Renal pelvis (tissue), 4 donors: Measurements from ENCODE around the gene TNFAIP1. TPM values are rescaled to one million over a fixed set of nuclear protein-coding genes. Genes with fewer than 3 reads are reported as not detected.
A peak's percentile ranks its signal among the peaks of the same experiment; 100 is the strongest.
"Not testable (repeated sequence)": the region's sequence is repeated elsewhere in the genome, so short reads cannot be mapped to it uniquely, and the experiment has no call there.

Experiments used
- DNase-seq: peaks from one replicate; pipeline ENCODE4 v3.0.0-alpha.2; 2013
- polyA plus RNA-seq, 3 donors: library from polyadenylated mRNA; unstranded; fragments of 120-200 nt; gene quantifications; one replicate each; pipeline ENCODE4 v1.2.1, GENCODE V29; 2013; ENCODE audit not compliant: insufficient read length in 3 of 3

TNFAIP1 gene
- polyA plus RNA-seq, 3 donors = 40.7 to 44.6 (median 44.5) TPM

DNA sequence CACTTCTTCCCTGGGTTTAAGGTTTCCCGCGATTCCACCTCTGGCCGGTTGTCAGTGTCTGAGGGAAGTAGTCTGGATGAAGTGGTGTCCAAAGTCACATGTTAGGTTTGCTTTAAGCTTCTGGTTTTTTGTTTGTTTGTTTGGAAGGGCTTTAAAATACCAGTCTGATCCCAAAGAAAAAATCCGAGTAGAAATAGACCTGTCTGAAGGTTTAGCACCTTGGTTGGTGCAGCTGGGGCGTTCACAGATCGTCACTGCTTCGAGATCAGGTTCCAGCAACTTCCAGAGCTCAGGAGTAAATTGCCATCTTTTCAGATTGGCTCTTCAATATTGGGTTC lies 16.0 kb upstream of the TNFAIP1 start:
- no peak for DNase-seq

DNA sequence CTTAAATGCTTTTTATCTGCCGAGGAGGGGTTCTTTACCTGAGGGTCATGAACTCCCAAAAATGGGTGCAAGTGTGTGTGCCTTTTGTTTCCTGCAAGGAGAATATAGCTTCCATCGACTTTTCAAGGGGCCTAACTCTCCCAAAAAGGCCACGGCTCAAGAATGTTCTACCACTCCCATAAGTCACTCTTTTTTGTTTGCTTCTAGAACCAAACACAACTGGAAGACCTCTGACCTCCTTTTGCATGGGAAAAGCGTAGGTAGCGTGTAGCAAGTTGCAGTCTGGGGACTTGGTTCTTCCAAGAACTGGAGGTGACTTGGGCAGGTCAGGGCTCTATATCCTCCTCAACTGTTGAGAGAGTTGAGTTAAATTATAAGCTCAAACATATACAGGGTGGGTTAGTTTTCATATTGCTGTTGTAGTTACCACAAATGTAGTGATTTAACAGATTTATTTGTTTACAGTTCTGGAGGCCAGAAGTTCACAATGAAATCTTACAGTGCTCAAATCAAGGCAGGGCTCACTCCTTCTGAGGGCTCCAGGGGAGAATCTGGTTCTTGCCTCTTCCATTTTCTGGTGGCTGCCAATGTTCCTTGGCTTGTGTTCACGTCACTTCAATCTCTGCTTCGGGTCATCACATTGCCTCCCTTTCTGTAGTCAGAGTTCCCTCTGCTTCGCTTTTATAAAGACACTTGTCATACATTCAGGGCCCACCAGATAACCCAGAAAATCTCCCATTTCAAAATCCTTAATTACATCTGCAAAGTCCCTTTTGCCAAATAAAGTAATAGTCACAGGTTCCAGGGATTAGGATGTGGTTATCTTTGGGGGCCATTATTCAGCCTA lies 15.1 kb upstream of the TNFAIP1 start:
- no peak for DNase-seq

DNA sequence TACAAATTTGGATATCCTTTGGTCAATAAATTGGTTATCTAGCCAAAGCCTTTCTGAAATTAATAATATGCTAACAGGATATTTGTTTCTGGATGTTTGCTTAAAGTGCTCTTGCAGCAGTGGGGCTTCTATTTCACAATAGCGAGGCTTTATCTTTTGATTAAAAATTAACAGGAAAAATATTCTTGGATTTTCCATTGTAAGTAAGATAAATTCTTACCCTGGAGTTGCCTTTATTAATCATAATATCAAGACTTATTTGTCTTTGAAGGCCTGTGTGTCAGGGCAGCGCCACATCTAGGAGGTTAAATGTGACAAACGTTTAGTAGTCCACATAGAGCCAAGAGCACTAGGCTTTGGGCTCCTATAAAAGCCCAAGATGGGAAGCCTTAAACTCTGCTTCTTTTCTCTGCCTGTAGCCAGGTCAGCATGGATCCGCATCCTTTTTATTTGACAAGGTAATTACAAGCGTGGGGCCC lies 11.3 kb upstream of the TNFAIP1 start:
- DNase-seq = no peak

GRCh38 chr17:28324781-28325180 lies 10.8 kb upstream of the TNFAIP1 start:
- no peak for DNase-seq

GRCh38 chr17:28325211-28325610 lies 10.3 kb upstream of the TNFAIP1 start:
- DNase-seq = no peak

DNA sequence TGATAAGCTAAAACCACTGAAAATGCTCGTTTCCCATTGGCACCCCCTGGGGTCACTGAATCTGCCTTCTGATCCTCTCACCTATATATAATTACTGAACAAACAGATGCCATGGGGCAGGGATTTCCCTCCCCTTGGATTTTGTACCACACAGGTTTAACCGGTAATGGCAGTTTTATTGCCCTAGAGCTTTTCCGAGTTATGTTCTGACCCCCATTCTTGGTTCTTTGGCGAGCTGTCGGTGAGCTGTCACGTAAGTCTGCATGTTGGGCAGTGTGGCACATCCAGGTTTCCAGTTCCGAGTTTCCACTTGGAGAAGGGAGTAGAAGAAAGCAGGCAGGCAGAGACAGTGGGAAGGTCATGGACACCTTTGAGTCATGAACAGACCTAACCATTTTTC lies 9.4 kb upstream of the TNFAIP1 start:
- DNase-seq = no peak

- no peak for DNase-seq
These were observed 8.4 kb upstream of the TNFAIP1 start for GRCh38 chr17:28327031-28327607.

DNA sequence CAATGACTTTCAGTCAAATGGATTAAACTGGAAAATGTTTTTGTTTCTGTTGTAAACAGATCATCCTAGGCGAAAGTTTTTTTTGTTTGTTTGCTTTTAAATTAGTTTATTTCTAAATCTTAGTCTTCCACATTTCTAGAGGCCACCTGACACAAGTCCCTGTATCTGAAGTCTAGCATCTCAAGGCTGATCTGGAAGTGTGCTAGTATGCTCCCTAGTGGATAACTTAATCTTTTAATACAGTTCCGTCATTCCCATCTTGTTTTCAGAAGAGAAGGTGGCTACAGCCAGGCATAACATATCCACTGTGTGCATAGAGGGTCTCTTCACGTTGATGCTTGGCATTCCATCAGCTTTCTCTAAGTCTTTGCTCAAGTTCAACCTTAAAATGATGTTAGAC lies 7.9 kb upstream of the TNFAIP1 start:
- DNase-seq = no peak

GRCh38 chr17:28328325-28328724 lies 7.2 kb upstream of the TNFAIP1 start:
- DNase-seq = no peak

DNA sequence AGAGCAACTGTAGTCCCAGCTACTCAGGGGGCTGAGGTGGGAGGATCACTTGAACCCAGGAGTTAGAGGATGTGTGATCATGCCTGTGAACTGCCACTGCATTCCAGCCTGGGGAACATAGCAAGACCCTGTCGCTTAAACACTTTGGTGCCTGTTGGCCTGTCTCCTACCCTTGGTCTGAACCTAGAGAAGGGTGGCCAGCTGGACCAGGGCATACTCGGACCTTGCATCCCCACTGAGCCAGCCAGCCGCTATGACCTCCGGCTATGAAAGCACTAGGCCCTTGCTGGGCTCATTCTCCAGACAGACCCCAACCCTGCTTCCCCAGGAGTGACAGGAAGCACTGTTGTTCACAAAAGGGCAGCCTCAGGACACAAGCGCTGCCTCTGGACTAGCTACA lies 4.9 kb upstream of the TNFAIP1 start:
- no peak for DNase-seq

- no peak for DNase-seq
These were observed 3.6 kb upstream of the TNFAIP1 start for GRCh38 chr17:28331891-28332420.

DNA sequence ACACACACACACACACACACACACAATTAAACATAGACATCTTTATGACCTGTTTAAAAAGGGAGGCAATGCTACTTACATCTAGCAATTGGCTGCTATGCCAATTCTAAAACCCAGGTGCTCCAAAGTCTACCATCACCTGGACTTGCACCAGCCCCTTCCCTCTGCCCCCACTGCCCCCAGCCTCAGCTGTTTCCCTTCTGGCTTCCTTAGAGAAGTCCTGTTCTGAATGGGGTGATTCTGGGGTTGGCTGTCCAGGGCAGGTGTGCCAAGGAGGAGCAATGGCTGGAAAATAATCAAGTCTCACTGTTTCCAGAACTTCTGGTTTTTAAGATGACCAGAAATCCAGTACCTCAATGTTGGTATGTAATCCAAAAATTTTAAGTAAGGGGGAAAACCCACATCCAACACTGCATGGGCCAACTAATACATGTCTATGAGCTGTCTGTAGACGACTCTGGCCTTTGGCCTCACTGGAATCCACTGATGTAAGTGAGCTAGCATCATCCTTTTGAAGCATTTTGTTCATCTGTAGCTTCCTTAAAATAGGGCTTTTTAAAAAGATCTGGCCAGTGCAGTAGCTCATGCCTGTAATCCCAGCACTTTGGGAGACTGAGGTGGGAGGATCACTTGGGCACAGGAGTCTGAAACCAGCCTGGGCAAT lies 2.3 kb upstream of the TNFAIP1 start:
- DNase-seq = no peak

- no peak for DNase-seq
These were observed 1.4 kb upstream of the TNFAIP1 start for GRCh38 chr17:28334171-28334570.

DNA sequence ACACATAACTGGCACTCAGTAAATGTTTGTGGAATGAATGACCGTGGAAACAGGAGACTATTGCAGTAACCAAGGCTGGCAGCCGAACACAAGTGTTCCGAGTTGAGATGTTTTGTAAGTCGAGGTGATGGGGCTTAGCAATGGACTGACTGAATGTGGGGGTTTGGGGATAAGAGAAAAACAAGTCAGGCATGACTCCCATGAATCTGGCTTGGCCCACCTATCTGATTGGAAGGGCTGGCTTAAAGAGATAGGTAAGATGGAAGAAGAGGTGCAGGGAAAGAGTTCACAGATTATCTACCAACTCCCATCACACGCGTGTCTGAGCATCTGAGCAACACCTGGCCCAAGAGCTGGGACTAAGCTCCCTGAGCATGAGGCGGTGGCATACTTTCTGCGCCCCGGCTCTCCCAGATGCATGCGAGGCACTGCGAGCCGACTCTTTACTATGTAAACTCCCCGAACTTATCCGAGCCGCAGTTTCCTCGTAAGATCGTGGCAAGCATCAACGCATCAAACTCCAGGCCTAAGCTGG lies 828 bp upstream of the TNFAIP1 start:
- no peak for DNase-seq

- peak; percentile 89 for DNase-seq
These were observed 654 bp downstream of the TNFAIP1 start for GRCh38 chr17:28335959-28336871.

DNA sequence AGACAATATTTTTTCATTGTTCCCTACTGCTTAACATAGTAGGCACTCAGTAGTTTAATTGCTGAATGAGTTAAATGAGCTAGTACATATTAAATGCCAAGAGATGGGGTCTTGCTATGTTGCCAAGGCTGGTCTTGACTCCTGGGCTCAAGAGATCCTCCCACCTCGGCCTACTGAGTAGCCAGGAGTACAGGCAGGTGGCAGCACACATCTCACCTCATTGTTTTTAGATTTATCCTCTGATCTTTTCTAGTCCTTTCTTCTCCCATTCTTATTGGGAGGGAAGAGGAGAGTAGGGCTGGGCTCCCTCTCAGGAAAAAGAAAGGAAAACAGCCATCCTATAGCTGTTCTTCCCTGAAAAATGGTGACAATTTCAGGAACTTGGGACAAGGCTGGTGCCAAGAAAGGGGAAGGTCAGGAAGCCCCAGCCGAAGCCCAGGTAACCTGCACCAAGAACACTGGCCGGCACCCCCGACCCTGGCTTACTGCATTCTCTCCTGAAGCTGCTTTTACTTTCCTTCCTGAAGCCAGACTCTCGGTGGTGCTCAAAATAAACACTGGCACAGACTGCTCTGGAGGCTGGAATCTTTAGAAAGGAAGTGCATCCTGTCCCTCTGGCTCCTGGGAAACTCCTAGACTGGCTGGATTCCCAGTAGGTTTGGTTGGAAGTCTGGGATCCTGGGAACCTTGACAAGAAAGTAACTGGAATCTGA lies 2.7 kb downstream of the TNFAIP1 start:
- no peak for DNase-seq

GRCh38 chr17:28338769-28339212 lies 3.2 kb downstream of the TNFAIP1 start:
- not testable (repeated sequence) for DNase-seq

GRCh38 chr17:28339431-28339830 lies 3.9 kb downstream of the TNFAIP1 start:
- no peak for DNase-seq

DNA sequence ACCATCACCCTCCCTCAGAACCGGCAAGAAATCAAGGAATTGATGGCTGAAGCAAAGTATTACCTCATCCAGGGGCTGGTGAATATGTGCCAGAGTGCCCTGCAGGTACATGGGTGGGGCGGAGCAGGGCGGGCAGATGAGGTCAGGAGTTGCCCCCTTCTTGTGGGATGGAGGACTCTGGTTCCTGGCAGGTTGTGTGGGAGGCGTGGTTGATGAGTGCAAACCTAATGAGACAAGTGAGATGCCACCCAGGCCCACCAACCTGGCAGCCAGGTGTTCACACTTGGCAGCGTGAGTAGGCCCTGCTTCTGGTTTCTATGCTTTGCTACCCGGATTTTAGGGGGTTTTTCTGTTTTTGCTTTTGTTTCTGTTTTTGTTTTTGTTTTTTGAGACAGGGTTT lies 4.8 kb downstream of the TNFAIP1 start:
- DNase-seq = no peak

- DNase-seq = no peak
These were observed 6.0 kb downstream of the TNFAIP1 start for GRCh38 chr17:28341516-28341915.

- DNase-seq = no peak
These were observed 6.8 kb downstream of the TNFAIP1 start for GRCh38 chr17:28342313-28342712.
